Osteocyte (in vitro differentiated cells): ENCODE results near the gene HOXA13. TPM values are rescaled to one million over a fixed set of nuclear protein-coding genes. Genes with fewer than 3 reads are reported as not detected.

Source experiments
- DNase-seq: peaks from one replicate; pipeline ENCODE4 v3.0.0; 2021; ENCODE audit warnings: mixed read lengths; ENCODE audit not compliant: unreplicated experiment; ENCODE audit errors: extremely low spot score
- H3K27ac Mint-ChIP-seq: one replicate; pipeline ENCODE4 v1.8.0; 2021; ENCODE audit warnings: mild to moderate bottlenecking, mixed read lengths; ENCODE audit not compliant: unreplicated experiment
- H3K27me3 Mint-ChIP-seq: one replicate; pipeline ENCODE4 v1.8.0; 2021; ENCODE audit warnings: mixed read lengths; ENCODE audit not compliant: unreplicated experiment
- H3K36me3 Mint-ChIP-seq: one replicate; pipeline ENCODE4 v1.8.0; 2021; ENCODE audit warnings: mixed read lengths; ENCODE audit not compliant: unreplicated experiment
- H3K4me1 Mint-ChIP-seq: one replicate; pipeline ENCODE4 v1.8.0; 2021; ENCODE audit warnings: mixed read lengths; ENCODE audit not compliant: unreplicated experiment
- H3K4me3 Mint-ChIP-seq: one replicate; pipeline ENCODE4 v1.8.0; 2021; ENCODE audit warnings: mild to moderate bottlenecking, moderate library complexity, mixed read lengths; ENCODE audit not compliant: unreplicated experiment
- H3K9me3 Mint-ChIP-seq: one replicate; pipeline ENCODE4 v1.8.0; 2021; ENCODE audit warnings: mixed read lengths; ENCODE audit not compliant: unreplicated experiment
- total RNA-seq: library from RNA; stranded (reverse); gene quantifications from 2 replicates; pipeline ENCODE4 v1.2.1, GENCODE V29; 2021
- TF ChIP-seq, protein P1 (sequence below): fragments of 200-600 bp; sonication (generic); IDR thresholded peaks from 2 replicates; pipeline ENCODE4 v1.5.0; 2021; ENCODE audit warnings: antibody characterized with exemption, mild to moderate bottlenecking, moderate library complexity

Gene HOXA13
- total RNA-seq, 1 donor from 2014 or later: not detected

GRCh38 chr7:27191161-27191731, 8.6 kb downstream of the HOXA13 start:
- peaks cover 35% of the 10 kb centered on the region for H3K4me1 Mint-ChIP-seq
- H3K27ac Mint-ChIP-seq: no peak overlapping the region
- TF ChIP-seq, protein P1, sequence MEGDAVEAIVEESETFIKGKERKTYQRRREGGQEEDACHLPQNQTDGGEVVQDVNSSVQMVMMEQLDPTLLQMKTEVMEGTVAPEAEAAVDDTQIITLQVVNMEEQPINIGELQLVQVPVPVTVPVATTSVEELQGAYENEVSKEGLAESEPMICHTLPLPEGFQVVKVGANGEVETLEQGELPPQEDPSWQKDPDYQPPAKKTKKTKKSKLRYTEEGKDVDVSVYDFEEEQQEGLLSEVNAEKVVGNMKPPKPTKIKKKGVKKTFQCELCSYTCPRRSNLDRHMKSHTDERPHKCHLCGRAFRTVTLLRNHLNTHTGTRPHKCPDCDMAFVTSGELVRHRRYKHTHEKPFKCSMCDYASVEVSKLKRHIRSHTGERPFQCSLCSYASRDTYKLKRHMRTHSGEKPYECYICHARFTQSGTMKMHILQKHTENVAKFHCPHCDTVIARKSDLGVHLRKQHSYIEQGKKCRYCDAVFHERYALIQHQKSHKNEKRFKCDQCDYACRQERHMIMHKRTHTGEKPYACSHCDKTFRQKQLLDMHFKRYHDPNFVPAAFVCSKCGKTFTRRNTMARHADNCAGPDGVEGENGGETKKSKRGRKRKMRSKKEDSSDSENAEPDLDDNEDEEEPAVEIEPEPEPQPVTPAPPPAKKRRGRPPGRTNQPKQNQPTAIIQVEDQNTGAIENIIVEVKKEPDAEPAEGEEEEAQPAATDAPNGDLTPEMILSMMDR: no peak
- no peak overlapping the region for H3K4me3 Mint-ChIP-seq
- peaks cover 91% of the 10 kb centered on the region for H3K27me3 Mint-ChIP-seq
- H3K36me3 Mint-ChIP-seq: peaks cover 2% of the 10 kb centered on the region
- no peaks in the 10 kb centered on the region for H3K9me3 Mint-ChIP-seq
- DNase-seq: no peak

- no peak for DNase-seq
- no peak overlapping the region for H3K27ac Mint-ChIP-seq
- peaks cover 39% of the 10 kb centered on the region for H3K4me1 Mint-ChIP-seq
- H3K27me3 Mint-ChIP-seq: peaks cover 94% of the 10 kb centered on the region
- peaks cover 2% of the 10 kb centered on the region for H3K36me3 Mint-ChIP-seq
- TF ChIP-seq, protein P1: no peak
- H3K9me3 Mint-ChIP-seq: no peaks in the 10 kb centered on the region
- H3K4me3 Mint-ChIP-seq: no peak overlapping the region
Measured at GRCh38 chr7:27189997-27190748, 9.7 kb downstream of the HOXA13 start.

- DNase-seq: no peak
- H3K9me3 Mint-ChIP-seq: no peaks in the 10 kb centered on the region
- peaks cover 46% of the 10 kb centered on the region for H3K4me1 Mint-ChIP-seq
- H3K27me3 Mint-ChIP-seq: peaks cover 94% of the 10 kb centered on the region
- no peak overlapping the region for H3K27ac Mint-ChIP-seq
- H3K4me3 Mint-ChIP-seq: peak overlapping the region; percentile 67
- TF ChIP-seq, protein P1: no peak
- H3K36me3 Mint-ChIP-seq: peaks cover 2% of the 10 kb centered on the region
Measured at GRCh38 chr7:27189295-27189996, 10.4 kb downstream of the HOXA13 start.

- no peak for DNase-seq
- Mint-ChIP-seq H3K9me3 (no peaks in the 10 kb centered on the region), H3K4me3 (peak overlapping the region; percentile 67), H3K27ac (no peak overlapping the region), H3K27me3 (peaks cover 92% of the 10 kb centered on the region), H3K36me3 (peaks cover 2% of the 10 kb centered on the region), H3K4me1 (peaks cover 53% of the 10 kb centered on the region)
- TF ChIP-seq, protein P1: no peak
Measured at GRCh38 chr7:27188386-27189294, 11.3 kb downstream of the HOXA13 start.
